ENCODE results near the gene FOXI3. TPM values are rescaled to one million over a fixed set of nuclear protein-coding genes. Genes with fewer than 3 reads are reported as not detected.

Gene FOXI3
- not detected for total RNA-seq

DNA sequence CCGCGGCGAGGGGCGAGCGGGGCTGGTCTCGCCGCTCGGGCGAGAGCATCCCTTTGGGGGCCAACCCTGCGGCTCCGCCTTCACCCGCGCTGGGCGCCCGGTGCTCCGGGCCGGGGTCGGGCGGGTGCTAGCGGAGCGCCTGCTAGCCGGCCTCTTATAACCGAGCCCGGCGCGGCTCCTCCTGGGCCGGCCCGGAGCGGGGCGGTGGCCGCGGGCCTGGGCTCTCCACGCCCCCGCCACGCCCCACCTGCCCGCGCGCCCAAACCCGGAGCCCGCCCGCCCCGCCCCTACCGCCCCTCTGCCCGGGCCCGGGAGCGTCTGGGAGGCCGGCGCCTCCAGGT, at the start of gene FOXI3:
Gene FOXI3 (minus strand): TSS at position 129 of the 341 bp plus-strand sequence. CDS start 158 bp downstream, outside the sequence.

Other genes starting within 250 kb of the FOXI3 start
- 10 to 100 TPM; 23.4 to 24.0 TPM for gene EIF2AK3, start 174.8 kb upstream of the FOXI3 start, total RNA-seq
- gene RPIA, start 239.0 kb upstream of the FOXI3 start, total RNA-seq, result 10 to 100 TPM; 34.0 to 34.5 TPM